Head of caudate nucleus (tissue), 42 donors: ENCODE results near the gene FOXL2NB.

Experiments used
- DNase-seq, 42 donors: peaks; one replicate each; pipeline versions ENCODE4 v3.0.0 to v3.0.0-alpha.2; 2020 to 2021; ENCODE audit warnings: mixed read lengths in 7 of 42
- intact Hi-C: fragments of 100-400 bp; cut with DNase I; formaldehyde crosslinking; loops from one replicate; pipeline ENCODE4 v1.15.0; 2022

Gene FOXL2NB

GRCh38 chr3:138946663-138947494, at the start of gene FOXL2NB, which contains the start of gene FOXL2:
Gene FOXL2NB (plus strand): TSS chr3:138947217. CDS start chr3:138947365, 148 bp downstream.
Gene FOXL2 (minus strand): TSS chr3:138947137. CDS start chr3:138946722, 415 bp downstream.
- DNase-seq, result no peak
- intact Hi-C loops, result no loop called here

- DNase-seq, result no peak
- intact Hi-C loops, result no loop called here
These were observed 48.7 kb upstream of the FOXL2NB start for GRCh38 chr3:138898301-138898700.

- intact Hi-C loops, result no loop called here
These were observed 48.3 kb upstream of the FOXL2NB start for GRCh38 chr3:138898708-138899107.

GRCh38 chr3:138899351-138899991, 47.5 kb upstream of the FOXL2NB start:
- DNase-seq, result no peak
- intact Hi-C loops, result no loop called here

More at GRCh38 chr3:138898708-138899107, 48.3 kb upstream of the FOXL2NB start:
- DNase-seq, result no peak

GRCh38 chr3:138901567-138901966, 45.5 kb upstream of the FOXL2NB start:
- intact Hi-C loops, result no loop called here
- no peak for DNase-seq

GRCh38 chr3:138902171-138902570, 44.8 kb upstream of the FOXL2NB start:
- intact Hi-C loops, result no loop called here
- no peak for DNase-seq

GRCh38 chr3:138907539-138907938, 39.5 kb upstream of the FOXL2NB start:
- no peak for DNase-seq
- intact Hi-C loops, result no loop called here

- no peak for DNase-seq
- intact Hi-C loops, result no loop called here
These were observed 38.2 kb upstream of the FOXL2NB start for GRCh38 chr3:138908846-138909245.

- intact Hi-C loops, result loop anchor here (10.0 kb wide), 1 partner anchor 75 kb away; the partner anchor contains the start of gene PIK3CB
These were observed 37.1 kb upstream of the FOXL2NB start for GRCh38 chr3:138909904-138910303.

GRCh38 chr3:138911621-138912020, 35.4 kb upstream of the FOXL2NB start:
- no peak for DNase-seq
- intact Hi-C loops, result loop anchor here (10.0 kb wide), 1 partner anchor 77 kb away; the partner anchor contains the start of gene PIK3CB

More at GRCh38 chr3:138909904-138910303, 37.1 kb upstream of the FOXL2NB start:
- DNase-seq, result no peak

GRCh38 chr3:138912237-138912636, 34.8 kb upstream of the FOXL2NB start:
- intact Hi-C loops, result loop anchor here (10.0 kb wide), 1 partner anchor 77 kb away; the partner anchor contains the start of gene PIK3CB
- no peak for DNase-seq

- no peak for DNase-seq
- intact Hi-C loops, result loop anchor here (10.0 kb wide), 1 partner anchor 79 kb away; the partner anchor contains the start of gene PIK3CB
These were observed 33.3 kb upstream of the FOXL2NB start for GRCh38 chr3:138913766-138914165.

- intact Hi-C loops, result loop anchor here (1.0 to 10.0 kb wide), 4 partner anchors 80 to 321 kb away; partner anchors contain the start of genes CEP70, FAIM and PIK3CB
- no peak for DNase-seq
These were observed 32.0 kb upstream of the FOXL2NB start for GRCh38 chr3:138914870-138915502.

- intact Hi-C loops, result loop anchor here (1.0 to 10.0 kb wide), 4 partner anchors 81 to 322 kb away; partner anchors contain the start of genes CEP70, FAIM and PIK3CB
- DNase-seq, result peak; percentile 76 to 95 (median 91)
These were observed 31.2 kb upstream of the FOXL2NB start for GRCh38 chr3:138915503-138916498.

GRCh38 chr3:138916824-138917223, 30.2 kb upstream of the FOXL2NB start:
- DNase-seq, result no peak
- intact Hi-C loops, result loop anchor here (5.0 to 10.0 kb wide), 3 partner anchors 82 to 310 kb away; partner anchors contain the start of genes FAIM and PIK3CB

- no peak for DNase-seq
- intact Hi-C loops, result loop anchor here (5.0 to 10.0 kb wide), 3 partner anchors 85 to 312 kb away; partner anchors contain the start of genes FAIM and PIK3CB
These were observed 27.7 kb upstream of the FOXL2NB start for GRCh38 chr3:138919325-138919724.

GRCh38 chr3:138921316-138922292, 25.4 kb upstream of the FOXL2NB start:
- intact Hi-C loops, result no loop called here
- no peak for DNase-seq
